GM12865 (cell line): ENCODE measurements around the gene SLC22A31.

Experiments used
- DNase-seq: peaks from one replicate; pipeline ENCODE4 v3.0.0; 2010; ENCODE audit warnings: low read depth
- H3K4me3 ChIP-seq: 2 replicates; pipeline ENCODE4 v1.5.1; 2011; ENCODE audit warnings: mild to moderate bottlenecking, low read depth, low read length, control low read depth
- CTCF ChIP-seq: IDR thresholded peaks from 2 replicates; pipeline ENCODE4 v1.5.1; 2011; ENCODE audit warnings: low read length, control low read depth, low read depth, inconsistent platforms; ENCODE audit not compliant: insufficient read depth; ENCODE audit errors: missing control alignments

The SLC22A31 gene

GRCh38 chr16:89243664-89244063 is 43.3 kb upstream of the SLC22A31 start:
- H3K4me3 ChIP-seq: no peak overlapping the region
- TF ChIP-seq CTCF: no peak
- no peak for DNase-seq

GRCh38 chr16:89242795-89243200 is 42.5 kb upstream of the SLC22A31 start:
- no peak for DNase-seq
- no peak for TF ChIP-seq CTCF
- H3K4me3 ChIP-seq: no peak overlapping the region

GRCh38 chr16:89241187-89242007 is 41.1 kb upstream of the SLC22A31 start:
- peak; percentile 91 for DNase-seq
- no peak for TF ChIP-seq CTCF

GRCh38 chr16:89237733-89238132 is 37.4 kb upstream of the SLC22A31 start:
- DNase-seq: no peak
- no peak overlapping the region for H3K4me3 ChIP-seq
- no peak for TF ChIP-seq CTCF

More at GRCh38 chr16:89241187-89242007, 41.1 kb upstream of the SLC22A31 start:
- H3K4me3 ChIP-seq: peak overlapping the region; percentile 98

GRCh38 chr16:89233678-89234490 is 33.5 kb upstream of the SLC22A31 start:
- H3K4me3 ChIP-seq: no peak overlapping the region
- no peak for DNase-seq
- no peak for TF ChIP-seq CTCF

- DNase-seq: no peak
- no peak overlapping the region for H3K4me3 ChIP-seq
- no peak for TF ChIP-seq CTCF
These were observed 31.8 kb upstream of the SLC22A31 start for GRCh38 chr16:89232107-89232506.
